ENCODE data around the gene ARID5A.
"Not testable (repeated sequence)": the region's sequence is repeated elsewhere in the genome, so short reads cannot be mapped to it uniquely, and the experiment has no call there.

Gene ARID5A, protein sequence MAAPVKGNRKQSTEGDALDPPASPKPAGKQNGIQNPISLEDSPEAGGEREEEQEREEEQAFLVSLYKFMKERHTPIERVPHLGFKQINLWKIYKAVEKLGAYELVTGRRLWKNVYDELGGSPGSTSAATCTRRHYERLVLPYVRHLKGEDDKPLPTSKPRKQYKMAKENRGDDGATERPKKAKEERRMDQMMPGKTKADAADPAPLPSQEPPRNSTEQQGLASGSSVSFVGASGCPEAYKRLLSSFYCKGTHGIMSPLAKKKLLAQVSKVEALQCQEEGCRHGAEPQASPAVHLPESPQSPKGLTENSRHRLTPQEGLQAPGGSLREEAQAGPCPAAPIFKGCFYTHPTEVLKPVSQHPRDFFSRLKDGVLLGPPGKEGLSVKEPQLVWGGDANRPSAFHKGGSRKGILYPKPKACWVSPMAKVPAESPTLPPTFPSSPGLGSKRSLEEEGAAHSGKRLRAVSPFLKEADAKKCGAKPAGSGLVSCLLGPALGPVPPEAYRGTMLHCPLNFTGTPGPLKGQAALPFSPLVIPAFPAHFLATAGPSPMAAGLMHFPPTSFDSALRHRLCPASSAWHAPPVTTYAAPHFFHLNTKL

DNA sequence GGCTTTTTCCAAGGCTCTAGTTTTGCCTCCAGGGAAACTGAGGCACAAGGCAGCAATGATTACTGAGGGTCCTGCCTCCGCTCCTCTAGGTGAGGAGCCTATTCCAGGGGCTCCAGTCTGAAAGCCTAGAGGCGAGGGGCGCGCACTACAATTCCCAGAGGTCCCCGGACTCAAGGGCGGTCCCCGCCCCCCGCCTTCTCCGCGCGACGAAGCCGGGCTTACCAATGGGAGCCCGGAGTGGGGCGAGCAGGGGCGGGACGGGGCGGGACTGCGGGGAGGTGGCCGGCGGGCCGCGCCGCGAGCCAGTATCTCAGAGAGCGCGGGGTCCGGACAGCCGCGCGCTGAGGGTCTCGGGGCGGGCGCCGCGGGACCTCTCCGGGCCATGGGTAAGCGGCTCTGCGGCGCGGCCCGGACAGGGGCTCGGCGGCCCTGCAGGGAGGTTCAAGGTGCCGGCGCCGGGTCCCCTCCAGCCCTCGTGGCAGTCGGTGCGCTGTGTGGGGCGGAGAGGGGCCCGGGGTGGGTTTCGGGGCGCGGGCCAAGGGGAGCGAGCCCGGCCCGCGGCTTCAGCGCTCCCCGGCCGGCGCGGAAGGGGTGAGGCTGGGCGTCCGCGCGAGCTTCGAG, at the start of gene ARID5A:
Gene ARID5A, plus strand, starts transcription at position 308 of the 621 bp plus-strand sequence. Its CDS starts 75 bp downstream, at position 383.
- DNase-seq: peak; percentile 95

DNA sequence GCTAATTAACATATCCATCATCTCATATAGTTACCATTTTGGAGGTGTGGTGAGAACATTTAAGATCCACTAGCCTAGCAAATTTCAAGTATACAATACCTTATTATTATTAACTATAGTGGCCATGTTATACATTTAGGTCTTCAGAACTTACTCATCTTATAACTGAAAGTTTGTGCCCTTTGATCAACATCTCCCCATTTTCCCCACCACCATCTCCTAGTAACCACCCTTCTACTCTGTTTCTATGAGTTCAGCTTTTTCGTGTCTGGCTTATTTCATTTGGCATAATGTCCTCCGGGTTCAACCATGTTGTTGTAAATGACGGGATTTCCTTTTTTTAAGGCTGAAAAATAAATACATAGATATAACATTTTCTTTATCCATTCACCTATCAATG, 47.3 kb upstream of the ARID5A start:
- no peak for DNase-seq

DNA sequence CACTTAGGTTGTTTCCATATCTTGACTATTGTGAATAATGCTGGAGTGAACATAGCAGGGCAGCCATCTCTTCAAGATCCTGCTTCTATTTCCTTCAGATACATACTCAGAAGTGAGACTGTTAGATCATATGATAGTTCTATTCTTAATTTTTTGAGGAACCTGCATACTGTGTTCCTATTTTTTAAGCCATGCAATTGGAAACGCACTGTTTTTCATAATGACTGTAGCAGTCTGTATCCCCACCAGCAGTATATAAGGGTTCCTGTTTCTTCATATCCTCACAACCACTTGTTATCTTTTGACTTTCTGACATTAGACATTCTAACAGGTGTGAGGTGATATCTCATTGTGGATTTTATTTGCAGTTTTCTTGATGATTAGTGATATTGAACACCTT, 46.9 kb upstream of the ARID5A start:
- no peak for DNase-seq

DNA sequence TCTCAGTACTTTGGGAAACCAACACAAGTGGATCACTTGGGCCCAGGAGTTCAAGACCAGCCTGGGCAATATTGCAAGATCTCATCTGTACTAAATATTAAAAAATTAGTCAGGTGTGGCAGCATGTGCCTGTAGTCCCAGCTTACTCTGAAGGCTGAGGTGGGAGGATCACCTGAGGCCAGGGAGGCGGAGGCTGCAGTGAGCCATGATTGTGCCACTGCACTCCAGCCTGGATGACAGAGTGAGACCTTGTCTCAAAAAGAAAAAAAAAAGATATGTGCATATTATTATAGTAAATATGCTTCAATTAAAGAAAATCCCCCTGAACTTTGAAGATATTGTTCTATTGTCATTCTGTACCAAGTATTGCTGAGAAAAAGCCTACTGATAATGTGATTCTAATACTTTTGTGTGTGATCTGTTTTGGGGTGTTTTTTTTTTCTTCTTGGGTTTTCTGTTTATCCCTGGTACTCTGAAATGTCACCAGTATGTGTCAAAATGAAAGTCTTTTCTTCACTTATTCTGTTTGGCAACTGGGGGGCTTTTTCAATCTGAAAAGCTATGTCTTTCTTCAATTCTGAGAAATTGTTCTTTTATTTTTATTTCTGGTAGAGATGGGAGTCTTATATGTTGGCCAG, 44.6 kb upstream of the ARID5A start:
- no peak for DNase-seq

DNA sequence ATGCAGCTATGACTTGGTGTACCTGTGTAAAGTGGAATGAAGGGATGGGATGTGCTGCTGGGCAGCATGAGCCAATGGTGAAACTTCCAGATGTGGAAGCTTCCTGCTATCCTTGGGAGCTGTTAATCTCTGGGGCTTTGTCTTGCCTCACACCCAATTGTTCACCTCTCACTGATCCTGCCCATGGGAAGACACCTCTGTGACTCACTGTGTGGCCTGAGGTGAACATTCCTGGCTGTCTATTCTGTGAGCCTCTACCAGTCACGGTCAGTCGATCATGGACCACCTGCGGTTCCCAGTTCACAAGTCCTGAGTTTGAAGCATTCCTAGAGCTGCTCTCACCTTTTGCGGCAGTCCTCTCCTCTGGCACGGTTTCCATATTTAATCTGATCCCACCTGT, 43.5 kb upstream of the ARID5A start:
- DNase-seq: no peak

DNA sequence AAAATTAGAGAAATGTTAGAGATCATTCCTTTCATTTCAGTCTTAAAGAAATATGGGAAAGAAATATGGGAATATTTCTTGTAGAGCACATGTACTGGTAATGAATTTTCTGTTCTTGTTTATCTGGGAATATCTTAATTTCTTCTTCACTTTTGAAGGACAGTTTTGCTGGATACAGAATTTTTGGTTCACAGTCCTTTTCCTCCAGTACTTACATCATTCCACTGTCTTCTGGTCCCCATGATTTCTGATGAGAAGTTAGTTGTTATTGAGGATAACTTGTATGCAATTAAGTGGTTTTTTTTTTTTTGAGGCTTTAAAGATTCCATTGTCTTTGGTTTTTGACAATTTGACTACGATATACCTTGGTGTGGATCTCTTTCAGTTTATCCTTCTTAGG, 42.4 kb upstream of the ARID5A start:
- DNase-seq: no peak

DNA sequence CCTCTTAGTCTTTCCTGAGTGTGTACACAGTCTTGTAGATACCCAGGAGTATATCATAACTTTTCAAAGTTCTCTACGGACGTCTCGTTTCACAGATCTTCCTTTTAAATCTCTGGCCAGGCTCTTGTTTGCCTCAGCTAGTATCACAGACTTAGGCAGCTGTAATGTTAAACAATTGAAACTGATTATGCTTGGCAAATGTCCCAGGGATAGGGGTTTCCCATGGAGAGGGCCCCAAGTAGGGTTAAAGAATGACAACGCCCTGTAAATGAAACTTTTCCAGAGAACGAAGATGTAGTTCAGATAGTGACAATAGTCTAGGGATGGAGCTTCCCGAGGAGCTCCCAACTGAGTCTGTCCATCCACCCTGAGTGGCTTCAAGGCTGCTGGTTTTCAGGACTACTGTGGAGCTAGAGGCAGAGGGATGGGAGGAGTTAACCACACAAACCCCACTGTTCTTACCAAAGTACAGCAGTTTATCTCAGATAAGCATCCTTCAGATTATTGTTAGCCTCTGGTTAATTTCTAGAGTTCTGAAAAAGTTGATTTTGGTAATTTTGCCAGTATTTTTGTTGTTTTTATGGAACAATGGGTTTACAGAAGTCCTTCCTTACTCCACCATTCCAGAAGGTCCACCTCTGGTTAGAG, 40.4 kb upstream of the ARID5A start:
- DNase-seq: no peak

DNA sequence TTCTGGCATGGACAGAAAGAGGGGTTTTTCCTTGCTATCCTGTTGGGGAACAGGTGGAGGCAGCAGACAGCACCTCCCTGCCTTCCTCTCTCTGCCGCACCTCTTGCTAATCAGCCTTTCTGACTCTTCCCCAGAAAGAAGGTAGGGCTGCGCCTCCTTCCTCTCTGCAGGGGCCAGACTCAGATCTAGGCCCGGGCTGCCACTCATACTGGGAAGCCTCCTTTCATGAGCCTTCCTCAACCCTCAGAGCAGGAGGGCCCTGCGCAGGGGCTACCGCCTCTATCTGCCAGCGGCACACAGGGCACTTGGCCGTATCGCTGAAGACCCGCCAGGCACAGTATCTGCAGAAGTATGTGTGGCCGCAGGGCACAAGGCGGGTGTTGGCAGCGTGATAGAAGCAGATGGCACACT, 38.5 kb upstream of the ARID5A start:
- DNase-seq: no peak

DNA sequence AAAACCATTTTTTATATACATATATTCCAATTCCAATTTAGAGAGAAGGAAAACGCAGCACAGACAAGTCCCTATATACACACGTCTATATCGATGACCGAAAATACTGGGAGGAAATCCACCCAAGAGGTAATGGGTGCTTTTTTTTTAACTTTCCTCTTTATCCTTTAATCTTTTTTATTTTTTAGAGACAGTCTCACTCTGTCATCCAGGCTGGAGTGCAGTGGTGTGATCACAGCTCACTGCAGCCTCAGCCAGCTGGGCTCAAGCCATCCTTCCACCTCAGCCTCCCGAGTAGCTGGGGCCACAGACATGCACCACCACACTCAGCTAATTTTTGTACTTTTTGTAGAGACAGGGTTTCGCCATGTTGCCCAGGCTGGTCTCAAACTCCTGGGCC, 37.9 kb upstream of the ARID5A start:
- DNase-seq: not testable (repeated sequence)

DNA sequence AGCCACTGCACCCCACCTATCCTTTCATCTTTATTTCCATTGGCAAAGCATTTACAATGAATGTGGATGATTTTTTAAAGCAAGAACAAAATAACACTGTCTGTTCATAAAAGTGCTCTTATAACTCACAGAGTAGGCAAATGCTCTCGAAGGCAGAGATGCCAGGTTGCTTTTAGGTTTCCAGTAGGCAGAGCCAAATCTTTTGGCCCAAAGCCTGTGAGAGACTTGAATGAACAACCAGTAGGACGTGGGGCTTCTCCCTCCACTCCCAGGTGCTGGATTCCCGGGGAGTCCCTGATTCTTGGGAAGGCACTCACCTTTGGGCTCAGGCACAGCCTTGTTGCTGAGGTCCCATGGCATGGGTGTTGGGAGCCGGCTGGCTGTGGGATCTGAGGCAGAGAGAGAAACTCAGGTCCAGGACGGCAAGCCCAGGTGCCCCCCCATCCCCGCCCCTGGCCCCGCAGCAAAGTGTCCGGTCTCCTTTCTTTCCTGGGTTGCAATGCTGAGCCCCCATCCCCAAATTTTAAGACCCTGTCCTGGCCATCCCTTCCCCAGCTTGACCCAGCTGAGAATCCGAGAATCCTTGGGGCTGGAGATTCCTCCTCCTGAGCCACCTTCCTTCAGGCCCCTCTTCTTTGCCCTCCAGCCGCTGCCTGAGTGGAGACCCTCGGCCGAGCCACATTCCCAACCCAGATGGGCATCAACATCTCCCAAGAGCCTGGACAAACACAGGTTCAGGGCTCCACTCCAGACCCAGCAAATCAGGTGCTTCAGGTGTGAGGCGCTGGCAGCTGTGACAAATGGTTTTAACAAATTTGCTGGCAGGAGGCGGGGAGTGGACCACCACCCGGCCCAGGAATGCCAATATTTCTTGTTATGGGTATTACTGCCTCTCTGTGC, 37.2 kb upstream of the ARID5A start:
- no peak for DNase-seq

DNA sequence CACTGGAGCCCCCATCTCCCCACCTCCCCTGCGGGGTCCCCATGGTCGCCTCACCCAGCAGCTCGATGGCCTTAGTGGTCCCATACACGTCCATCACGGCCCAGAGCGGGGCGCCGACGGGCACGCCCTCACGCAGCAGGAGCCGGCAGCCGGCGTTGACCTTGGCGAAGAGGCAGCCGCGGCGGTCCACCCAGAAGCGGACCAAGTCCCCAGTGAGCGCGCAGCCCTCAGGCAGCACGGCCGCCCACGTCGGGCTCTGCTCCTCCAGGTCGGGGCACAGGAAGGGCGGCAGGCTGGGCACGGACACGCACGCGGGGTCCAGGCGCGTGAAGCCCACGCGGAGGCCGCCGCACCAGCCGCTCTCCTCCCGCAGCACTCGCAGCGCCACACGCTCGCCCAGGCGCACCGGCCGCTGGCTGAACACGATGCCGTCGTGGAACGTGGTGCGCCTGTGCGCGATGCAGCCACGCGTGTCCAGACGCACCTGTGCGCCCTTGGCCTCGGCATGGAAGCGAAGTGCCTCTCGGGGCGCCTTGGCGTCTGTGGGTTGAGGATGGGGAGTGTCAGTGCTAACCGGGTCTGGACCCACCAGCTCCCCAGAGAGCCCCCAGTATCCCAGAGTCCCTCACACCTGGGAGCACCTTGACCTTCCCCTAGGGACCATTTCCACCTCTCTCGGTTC, 36.0 kb upstream of the ARID5A start:
- DNase-seq: no peak

DNA sequence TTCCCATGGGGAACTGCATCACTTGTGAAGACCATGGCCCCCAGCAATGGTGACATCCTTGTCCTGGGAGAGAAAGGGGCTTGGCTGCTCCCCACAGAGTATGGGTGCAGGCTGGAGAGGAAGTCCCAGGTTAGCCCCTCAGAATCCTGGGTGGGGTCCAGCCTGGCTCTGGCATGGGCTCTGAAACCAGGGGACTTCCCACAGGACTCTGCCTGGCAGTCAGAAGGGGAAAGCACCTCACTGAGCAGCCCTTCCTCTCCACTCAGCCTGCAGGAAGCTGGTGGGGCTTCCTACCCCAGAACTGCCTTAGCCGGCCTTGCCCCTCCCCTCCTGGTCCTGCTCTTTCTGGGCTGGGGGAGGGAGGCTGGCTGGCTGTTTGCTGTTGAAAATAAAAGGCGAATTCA, 35.1 kb upstream of the ARID5A start:
- DNase-seq: peak; percentile 17 to 21

DNA sequence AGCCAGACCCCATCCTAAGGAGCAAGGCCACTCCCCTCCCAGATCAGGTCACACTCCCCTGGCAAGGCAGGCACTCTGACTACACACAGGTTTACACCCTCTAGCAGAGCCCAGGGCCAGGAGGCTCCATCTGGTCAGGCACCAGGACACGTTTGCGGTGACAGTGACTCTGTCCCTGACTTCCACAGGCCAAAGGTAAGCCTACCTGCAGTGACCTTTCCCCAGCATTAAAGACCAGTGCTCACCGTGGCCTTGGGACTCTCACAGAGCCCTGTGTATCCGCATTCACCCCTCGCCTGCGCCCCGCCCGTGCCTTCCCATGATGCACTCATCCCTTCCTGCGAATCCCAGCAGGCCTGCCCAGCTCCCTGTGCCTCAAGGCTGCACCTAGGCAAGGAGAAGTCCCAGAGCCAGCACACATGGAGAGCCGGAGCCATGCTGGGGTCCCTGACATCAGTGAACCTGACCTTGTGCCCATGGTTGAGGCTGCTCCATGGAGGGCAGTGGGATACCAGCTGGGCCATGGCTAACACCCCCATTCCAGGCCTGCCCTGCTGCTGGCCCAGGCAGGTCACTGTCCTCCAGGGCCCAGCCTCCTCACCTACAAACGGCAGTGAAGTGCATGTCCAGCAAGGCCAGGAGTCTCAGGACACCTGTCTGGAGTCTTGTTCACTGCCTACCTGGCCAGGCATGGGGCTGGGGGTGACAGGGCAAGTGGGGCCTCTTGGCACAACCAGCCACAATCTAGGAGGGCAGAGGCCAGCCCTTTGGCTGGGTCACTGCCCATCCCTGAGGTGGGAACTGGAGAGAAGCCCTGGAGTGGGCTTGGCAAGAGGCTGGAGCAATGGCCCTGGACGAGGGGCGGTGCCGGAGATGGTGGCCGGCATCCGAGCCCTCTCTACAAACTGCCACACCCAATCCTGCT, 34.4 kb upstream of the ARID5A start:
- DNase-seq: no peak

DNA sequence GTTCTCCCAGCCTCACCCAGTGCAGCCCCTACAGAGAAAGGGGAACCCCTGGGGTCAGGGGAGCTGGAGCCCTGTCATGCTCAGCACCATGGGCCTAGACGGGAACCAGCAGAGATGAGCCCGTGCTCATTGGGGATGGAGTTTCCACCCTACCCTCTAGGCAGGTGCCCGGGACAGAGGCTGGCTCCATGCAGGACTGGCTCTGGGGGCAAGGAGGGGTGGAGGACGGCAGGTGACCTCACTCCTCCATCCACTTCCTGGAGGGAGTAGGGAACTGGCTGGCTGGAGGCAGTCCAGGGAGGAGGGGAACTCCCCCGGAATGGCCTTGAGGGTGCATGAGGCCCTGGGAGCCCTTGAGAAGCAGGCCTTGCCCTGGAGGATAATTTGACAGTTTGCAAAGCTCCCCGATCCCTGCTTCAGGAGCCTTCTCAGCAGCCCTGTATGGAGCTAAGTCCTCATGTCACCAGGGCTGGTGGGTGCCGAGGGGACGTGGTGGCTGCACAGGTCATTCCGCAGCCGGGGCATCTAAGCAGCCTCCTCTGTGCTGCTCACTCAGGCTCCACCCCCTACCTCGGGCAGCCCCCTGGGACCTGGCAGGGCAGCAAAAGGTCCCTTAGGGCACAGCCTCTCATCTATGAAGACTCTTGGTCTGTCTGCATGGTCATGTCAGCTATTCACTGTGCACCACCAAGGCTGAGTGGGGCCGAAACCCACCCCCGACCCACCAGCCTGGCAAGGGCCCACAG, 33.5 kb upstream of the ARID5A start:
- no peak for DNase-seq

DNA sequence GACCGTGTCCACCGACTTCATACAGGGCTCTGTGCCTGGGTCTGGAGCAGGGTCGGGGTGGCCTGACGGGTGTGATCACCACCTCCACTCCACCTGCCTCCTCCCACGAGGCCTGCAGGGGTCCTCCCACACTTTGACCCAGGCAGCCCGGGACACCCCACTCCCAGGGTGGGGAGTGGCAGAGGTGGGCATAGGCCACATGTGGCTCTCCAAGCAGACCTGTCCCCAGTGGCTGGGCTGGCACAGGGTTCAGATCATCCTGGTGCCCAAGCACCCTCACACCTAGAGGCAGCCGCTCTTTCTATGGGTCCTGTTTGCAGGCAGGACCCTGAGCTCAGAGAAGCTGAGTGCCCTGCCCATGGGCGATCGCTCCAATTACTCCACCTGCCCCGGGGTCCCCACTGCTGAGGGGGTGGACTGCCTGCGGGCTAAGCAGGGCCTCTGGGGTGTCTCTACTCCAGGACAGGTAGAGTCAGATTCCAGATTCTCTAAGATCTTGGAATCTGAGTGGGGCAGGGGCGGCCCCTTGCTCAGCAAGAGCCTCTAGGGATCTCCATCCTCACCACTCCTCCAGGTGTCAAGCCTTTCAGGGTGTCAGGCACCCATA, 32.8 kb upstream of the ARID5A start:
- no peak for DNase-seq

DNA sequence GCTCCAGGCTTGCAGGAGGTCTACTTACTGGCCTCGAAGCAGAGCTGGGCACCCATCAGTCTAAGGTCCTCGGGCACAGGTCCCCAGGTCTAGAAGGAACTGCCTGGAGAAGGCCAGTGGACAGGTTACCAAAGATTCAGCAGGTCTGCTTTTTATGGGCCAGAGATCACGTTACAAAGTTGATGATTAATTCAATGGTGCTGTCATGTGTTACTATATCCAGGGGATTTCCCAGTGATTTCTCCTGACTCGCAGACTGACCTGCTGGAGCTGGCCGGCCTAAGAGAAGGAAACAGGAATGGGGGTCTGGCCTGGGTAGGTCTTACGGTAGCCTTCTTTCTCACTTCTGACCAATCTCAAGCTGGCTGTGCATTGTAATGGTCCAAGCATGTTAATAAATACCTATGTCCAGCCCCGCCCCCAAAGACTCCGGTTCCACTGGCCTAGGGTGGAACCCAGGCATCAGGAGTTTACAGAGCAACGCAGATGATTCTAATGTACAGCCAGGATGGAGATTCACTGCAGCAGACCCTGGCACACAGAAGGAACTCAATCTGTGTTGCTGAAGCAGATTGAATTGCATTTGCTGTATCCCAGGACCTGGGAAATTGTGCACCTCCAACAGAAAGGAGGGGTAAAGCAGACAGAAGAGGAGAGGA, 31.2 kb upstream of the ARID5A start, which contains the start of gene NEURL3:
Gene NEURL3, minus strand, starts transcription at position 127 of the 659 bp plus-strand sequence. Its CDS starts 71 bp downstream, at position 56.
- DNase-seq: no peak

DNA sequence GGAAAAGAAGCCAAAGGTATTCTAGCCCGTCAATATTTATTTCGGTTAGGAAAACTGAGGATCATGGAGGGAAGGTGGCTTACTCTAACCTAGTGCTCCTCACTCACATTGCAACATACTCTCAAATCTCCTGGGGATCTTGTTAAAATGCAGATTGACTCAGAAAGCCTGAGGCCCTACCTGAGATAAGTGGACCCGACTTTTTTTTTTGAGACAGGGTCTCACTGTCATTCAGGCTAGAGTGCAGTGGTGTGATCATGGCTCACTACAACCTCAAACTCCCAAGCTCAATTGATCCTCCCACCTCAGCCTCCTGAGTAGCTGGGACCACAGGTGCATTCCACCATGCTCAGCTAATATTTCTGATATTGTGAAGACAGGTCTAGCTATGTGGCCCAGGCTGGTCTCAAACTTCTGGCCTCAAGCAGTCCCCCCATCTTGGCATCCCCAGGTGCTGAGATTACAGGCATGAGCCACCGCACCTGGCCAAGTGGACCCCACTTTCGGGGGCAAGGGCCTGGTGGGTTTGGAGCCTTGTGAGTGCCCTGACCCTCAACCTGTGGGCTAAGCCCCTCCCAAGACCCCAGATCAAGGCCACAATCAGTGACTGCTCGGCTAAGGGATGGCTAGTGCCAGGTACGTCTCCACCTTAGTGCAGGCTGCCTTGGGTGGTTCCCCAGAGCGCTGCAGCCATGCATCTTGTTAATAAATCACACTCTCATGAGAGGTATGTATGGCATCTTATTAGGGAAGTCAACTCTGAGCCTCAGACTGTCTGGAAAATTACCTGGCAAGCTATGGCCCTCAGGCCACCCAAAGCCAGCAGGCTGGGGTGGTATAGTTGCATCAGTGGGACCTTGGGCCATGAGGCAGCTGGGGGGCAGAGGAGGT, 30.3 kb upstream of the ARID5A start:
- no peak for DNase-seq
